Suprapubic skin (tissue), 4 donors: ENCODE measurements around the gene EIF2B2. TPM values are rescaled to one million over a fixed set of nuclear protein-coding genes. Genes with fewer than 3 reads are reported as not detected.

ENCODE experiments used
- DNase-seq, 2 donors: peaks; one replicate each; pipeline ENCODE4 v3.0.0-alpha.2; 2019; ENCODE audit warnings: low spot score in 2 of 2
- H3K27ac ChIP-seq: fragments of 200-600 bp; sonication (generic); one replicate; pipeline ENCODE4 v1.5.1; 2019
- H3K27me3 ChIP-seq: fragments of 200-600 bp; sonication (generic); one replicate; pipeline ENCODE4 v1.5.1; 2019
- H3K36me3 ChIP-seq: fragments of 200-600 bp; sonication (generic); one replicate; pipeline ENCODE4 v1.5.1; 2019
- H3K4me1 ChIP-seq: fragments of 200-600 bp; sonication (generic); one replicate; pipeline ENCODE4 v1.5.1; 2019
- H3K4me3 ChIP-seq: fragments of 200-600 bp; sonication (generic); one replicate; pipeline ENCODE4 v1.5.1; 2019; ENCODE audit warnings: mild to moderate bottlenecking
- H3K9me3 ChIP-seq: fragments of 200-600 bp; sonication (generic); one replicate; pipeline ENCODE4 v1.5.1; 2019
- EP300 ChIP-seq: sonication (generic); formaldehyde crosslinking; IDR thresholded peaks from one replicate; pipeline ENCODE4 v1.6.1; 2017; ENCODE audit warnings: antibody characterized with exemption
- POLR2A ChIP-seq, 2 donors: fragments of 450-650 bp; IDR thresholded peaks; one replicate each; pipeline ENCODE4 v1.6.1; 2017; ENCODE audit warnings: antibody characterized with exemption in 2 of 2, mild to moderate bottlenecking in 2 of 2, moderate library complexity in 2 of 2
- POLR2AphosphoS5 ChIP-seq, 3 donors: sonication (generic); formaldehyde crosslinking; IDR thresholded peaks; one replicate each; pipeline ENCODE4 v1.6.1; 2017; ENCODE audit warnings: antibody characterized with exemption in 3 of 3
- WGBS: methylation state at CpG from one replicate; pipeline ENCODE4 v1.1.5; 2018; 5-methylcytosine and 5-hydroxymethylcytosine counted together
- total RNA-seq, 4 donors: library from RNA; depleted of rRNA; stranded (reverse); fragments of >200 nt; gene quantifications; one replicate each; pipeline ENCODE4 v1.1.0, GENCODE V29; 2016
- TF ChIP-seq, protein P1 (sequence below), 2 donors: fragments of 200-600 bp in 1 of 2; fragments of 450-650 bp in 1 of 2; sonication (generic) in 1 of 2; IDR thresholded peaks; one replicate each; pipeline ENCODE4 v1.5.1; 2016 to 2019; ENCODE audit warnings: antibody characterized with exemption in 2 of 2, mild to moderate bottlenecking in 1 of 2, moderate library complexity in 1 of 2

Gene EIF2B2
- total RNA-seq, 4 donors from 2014 or later, result 28.9 to 46.2 (median 33.8) TPM

GRCh38 chr14:74974364-74975058, 28.2 kb upstream of the EIF2B2 start:
- peak in 1 of 2 donors; percentile 45 for DNase-seq
- Histone ChIP-seq H3K4me1 (peaks cover 52% of the 10 kb centered on the region), H3K27me3 (no peaks in the 10 kb centered on the region), H3K9me3 (no peaks in the 10 kb centered on the region), H3K4me3 (no peak overlapping the region), H3K36me3 (no peaks in the 10 kb centered on the region), H3K27ac (peak overlapping the region; percentile 14)
- WGBS, result 80% methylated on average over 14 of the region's 15 CpGs
- no peak for TF ChIP-seq EP300
- no peak for TF ChIP-seq POLR2AphosphoS5 (IDR thresholded peaks at IDR 0.05)
- TF ChIP-seq POLR2A (IDR thresholded peaks at IDR 0.05), result no peak
- TF ChIP-seq, protein P1, sequence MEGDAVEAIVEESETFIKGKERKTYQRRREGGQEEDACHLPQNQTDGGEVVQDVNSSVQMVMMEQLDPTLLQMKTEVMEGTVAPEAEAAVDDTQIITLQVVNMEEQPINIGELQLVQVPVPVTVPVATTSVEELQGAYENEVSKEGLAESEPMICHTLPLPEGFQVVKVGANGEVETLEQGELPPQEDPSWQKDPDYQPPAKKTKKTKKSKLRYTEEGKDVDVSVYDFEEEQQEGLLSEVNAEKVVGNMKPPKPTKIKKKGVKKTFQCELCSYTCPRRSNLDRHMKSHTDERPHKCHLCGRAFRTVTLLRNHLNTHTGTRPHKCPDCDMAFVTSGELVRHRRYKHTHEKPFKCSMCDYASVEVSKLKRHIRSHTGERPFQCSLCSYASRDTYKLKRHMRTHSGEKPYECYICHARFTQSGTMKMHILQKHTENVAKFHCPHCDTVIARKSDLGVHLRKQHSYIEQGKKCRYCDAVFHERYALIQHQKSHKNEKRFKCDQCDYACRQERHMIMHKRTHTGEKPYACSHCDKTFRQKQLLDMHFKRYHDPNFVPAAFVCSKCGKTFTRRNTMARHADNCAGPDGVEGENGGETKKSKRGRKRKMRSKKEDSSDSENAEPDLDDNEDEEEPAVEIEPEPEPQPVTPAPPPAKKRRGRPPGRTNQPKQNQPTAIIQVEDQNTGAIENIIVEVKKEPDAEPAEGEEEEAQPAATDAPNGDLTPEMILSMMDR (IDR thresholded peaks at IDR 0.05), result no peak

DNA sequence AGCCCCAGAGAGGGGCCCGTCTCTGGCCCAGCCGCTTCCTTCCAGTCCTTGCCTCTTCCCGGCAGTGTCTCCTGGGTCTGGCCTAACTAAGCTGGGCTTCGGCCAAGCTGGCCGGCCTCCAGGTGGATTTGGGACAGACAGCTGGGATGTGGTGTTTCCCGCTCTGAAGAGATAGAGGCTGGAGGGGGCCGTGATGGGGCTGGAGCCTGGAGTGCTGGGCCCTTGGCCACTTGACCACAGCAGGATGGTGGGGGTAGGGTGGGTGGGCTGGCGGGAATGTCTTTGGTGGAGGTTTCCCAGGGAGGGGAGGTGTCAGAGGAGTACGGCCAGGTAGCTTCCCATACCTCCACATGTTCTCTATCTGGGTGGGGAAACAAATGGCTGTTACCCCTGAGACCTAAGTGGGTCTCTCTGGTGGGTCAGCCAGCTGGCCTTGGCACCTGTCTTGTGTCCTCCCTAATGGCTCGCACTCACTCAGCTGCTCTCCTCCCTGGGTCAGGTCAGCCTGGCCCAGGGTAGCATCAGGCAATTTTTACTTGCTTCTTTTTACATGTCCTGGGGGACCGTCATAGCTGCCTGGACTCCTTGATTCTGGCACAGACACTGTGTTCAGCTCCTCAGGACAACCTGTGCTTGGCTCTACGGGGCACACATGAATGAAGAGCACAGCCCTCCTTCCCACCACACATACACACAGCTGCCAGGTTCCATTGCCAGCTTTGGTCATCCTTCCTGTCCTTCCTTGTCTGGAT, 27.5 kb upstream of the EIF2B2 start:
- Histone ChIP-seq H3K27ac (peak overlapping the region; percentile 14), H3K4me1 (peaks cover 59% of the 10 kb centered on the region), H3K9me3 (no peaks in the 10 kb centered on the region), H3K4me3 (no peak overlapping the region), H3K36me3 (no peaks in the 10 kb centered on the region), H3K27me3 (no peaks in the 10 kb centered on the region)
- peak in 1 of 2 donors; percentile 75 for DNase-seq
- 65% methylated on average over 7 of the region's 12 CpGs for WGBS
- no peak for TF ChIP-seq POLR2AphosphoS5 (IDR thresholded peaks at IDR 0.05)
- TF ChIP-seq EP300, result no peak
- no peak for TF ChIP-seq POLR2A (IDR thresholded peaks at IDR 0.05)
- TF ChIP-seq, protein P1 (IDR thresholded peaks at IDR 0.05), result no peak

DNA sequence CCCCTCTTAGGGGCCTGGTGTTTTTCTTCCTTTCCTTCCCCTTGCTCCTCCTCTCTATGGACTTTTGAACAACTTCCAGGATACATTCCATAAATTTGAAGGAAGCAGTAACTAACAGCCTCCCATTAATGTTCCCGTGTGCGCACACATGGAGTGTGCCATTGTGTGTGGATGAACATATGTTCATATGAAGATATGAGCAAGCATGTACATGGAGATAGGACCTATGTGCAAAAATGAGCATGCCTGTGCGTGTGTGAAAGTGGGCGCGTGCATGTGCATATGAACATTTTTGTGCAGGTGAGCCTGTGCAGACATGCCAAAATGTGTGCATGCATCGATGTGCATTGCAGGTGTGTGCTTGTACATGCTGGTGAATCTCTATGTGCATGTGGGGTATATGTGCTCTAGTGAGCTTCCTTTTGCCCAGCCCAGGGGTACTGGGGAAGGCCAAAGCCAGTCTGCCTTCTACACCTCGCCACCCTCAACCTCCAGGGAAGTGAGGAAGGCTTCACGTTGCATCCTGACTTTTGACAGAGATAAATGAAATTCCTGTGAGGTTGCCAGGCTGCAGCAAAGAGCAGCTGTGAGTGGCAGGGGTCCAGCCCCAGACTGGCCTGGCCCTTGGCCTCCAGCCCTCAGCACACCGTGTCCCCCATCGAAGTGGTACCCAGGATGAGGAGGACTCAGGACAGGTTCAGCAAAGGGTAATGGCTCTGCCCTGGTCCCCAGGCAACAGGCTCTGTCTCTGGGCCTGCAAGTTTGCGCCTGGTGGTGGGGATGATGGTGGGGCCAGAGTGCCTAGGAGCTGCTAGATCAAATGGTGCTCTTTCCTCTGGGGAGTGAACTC, 26.2 kb upstream of the EIF2B2 start:
- TF ChIP-seq POLR2A (IDR thresholded peaks at IDR 0.05) (no peak), EP300 (no peak), POLR2AphosphoS5 (IDR thresholded peaks at IDR 0.05) (no peak)
- 75% methylated on average over 10 of the region's 11 CpGs for WGBS
- no peak overlapping the region for H3K4me3 ChIP-seq

GRCh38 chr14:74977164-74977900, 25.4 kb upstream of the EIF2B2 start:
- Histone ChIP-seq H3K27me3 (no peaks in the 10 kb centered on the region), H3K4me1 (peaks cover 76% of the 10 kb centered on the region), H3K4me3 (no peak overlapping the region), H3K27ac (no peak overlapping the region), H3K9me3 (no peaks in the 10 kb centered on the region), H3K36me3 (no peaks in the 10 kb centered on the region)
- 87% methylated on average over 11 of the region's 12 CpGs for WGBS
- DNase-seq, result peak; percentile 58 to 72
- no peak for TF ChIP-seq POLR2AphosphoS5 (IDR thresholded peaks at IDR 0.05)
- TF ChIP-seq EP300, result no peak
- TF ChIP-seq, protein P1 (IDR thresholded peaks at IDR 0.05), result no peak
- TF ChIP-seq POLR2A (IDR thresholded peaks at IDR 0.05), result no peak

More for the DNA sequence above, 26.2 kb upstream of the EIF2B2 start:
- no peak overlapping the region for H3K27ac ChIP-seq
- no peaks in the 10 kb centered on the region for H3K9me3 ChIP-seq
- H3K4me1 ChIP-seq, result peaks cover 70% of the 10 kb centered on the region
- H3K36me3 ChIP-seq, result no peaks in the 10 kb centered on the region
- no peaks in the 10 kb centered on the region for H3K27me3 ChIP-seq
- peak; percentile 48 to 53 for DNase-seq

DNA sequence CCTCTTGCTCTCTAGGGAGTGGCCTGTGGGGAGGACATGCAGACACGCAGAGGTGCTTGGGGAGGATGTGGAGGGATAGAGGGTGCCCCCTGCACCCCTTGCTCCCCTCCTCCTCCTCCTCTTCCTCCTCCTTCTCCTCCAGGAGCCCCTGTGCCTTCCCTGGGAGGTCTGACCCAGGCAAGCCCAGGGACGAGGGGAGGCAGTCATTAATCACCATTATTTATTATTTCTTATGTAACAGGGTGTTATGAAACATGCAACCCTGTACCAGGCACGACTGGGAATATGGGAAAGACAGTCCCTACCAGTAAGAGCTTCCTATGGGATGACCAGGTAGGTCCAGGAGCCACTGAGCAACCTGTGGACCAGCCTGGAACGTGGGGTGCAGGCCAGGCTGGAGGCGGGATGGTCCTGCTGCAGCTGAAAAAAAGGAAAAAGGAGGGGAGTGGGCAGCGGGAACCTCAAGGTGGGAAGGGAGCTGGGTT, 24.8 kb upstream of the EIF2B2 start:
- Histone ChIP-seq H3K27me3 (no peaks in the 10 kb centered on the region), H3K4me1 (peaks cover 76% of the 10 kb centered on the region), H3K9me3 (no peaks in the 10 kb centered on the region), H3K36me3 (no peaks in the 10 kb centered on the region), H3K27ac (no peak overlapping the region), H3K4me3 (no peak overlapping the region)
- 56% methylated on average over 6 of the region's 6 CpGs for WGBS
- TF ChIP-seq EP300 (no peak), POLR2AphosphoS5 (IDR thresholded peaks at IDR 0.05) (no peak)
- TF ChIP-seq, protein P1 (IDR thresholded peaks at IDR 0.05), result no peak
- DNase-seq, result no peak
